AG20443 (cell line): ENCODE measurements around the gene SLX9.
"Not testable (repeated sequence)": the region's sequence is repeated elsewhere in the genome, so short reads cannot be mapped to it uniquely, and the experiment has no call there.

Experiments
- DNase-seq: peaks from one replicate; pipeline ENCODE4 v3.0.0; 2012; ENCODE audit warnings: low spot score, mixed read lengths

The SLX9 gene

GRCh38 chr21:44960141-44961092, 20.6 kb downstream of the SLX9 start:
- no peak for DNase-seq

DNA sequence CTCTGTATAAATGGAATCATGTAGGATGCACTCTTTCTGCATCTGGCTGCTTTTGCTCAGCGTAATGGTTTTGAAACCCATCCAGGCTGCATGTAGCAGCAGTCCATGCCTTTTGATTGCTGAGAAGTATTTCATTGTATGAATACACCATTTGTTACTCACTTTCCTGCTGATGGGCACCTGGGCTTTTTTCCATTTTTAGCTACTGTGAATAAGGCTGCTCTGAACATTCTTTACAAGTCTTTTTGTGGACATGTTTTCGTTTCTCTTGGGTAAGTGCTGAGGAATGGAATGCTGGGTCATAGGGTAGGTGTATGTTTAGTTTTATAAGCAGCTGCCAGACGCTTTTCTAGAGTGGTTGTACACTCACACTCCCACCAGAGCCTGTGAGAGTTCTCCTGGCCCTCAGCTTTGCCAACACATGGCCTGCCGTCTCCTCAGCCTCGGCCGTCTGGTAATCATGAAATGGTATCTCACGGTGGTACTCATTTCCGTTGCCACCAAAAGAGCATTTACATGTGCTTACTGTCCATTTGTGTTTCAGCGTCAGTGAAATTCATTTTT, 22.7 kb downstream of the SLX9 start:
- DNase-seq = peak; percentile 76

- DNase-seq = no peak
These were observed 24.6 kb downstream of the SLX9 start for GRCh38 chr21:44964381-44964780.

GRCh38 chr21:44965251-44966022, 25.6 kb downstream of the SLX9 start:
- DNase-seq = no peak

DNA sequence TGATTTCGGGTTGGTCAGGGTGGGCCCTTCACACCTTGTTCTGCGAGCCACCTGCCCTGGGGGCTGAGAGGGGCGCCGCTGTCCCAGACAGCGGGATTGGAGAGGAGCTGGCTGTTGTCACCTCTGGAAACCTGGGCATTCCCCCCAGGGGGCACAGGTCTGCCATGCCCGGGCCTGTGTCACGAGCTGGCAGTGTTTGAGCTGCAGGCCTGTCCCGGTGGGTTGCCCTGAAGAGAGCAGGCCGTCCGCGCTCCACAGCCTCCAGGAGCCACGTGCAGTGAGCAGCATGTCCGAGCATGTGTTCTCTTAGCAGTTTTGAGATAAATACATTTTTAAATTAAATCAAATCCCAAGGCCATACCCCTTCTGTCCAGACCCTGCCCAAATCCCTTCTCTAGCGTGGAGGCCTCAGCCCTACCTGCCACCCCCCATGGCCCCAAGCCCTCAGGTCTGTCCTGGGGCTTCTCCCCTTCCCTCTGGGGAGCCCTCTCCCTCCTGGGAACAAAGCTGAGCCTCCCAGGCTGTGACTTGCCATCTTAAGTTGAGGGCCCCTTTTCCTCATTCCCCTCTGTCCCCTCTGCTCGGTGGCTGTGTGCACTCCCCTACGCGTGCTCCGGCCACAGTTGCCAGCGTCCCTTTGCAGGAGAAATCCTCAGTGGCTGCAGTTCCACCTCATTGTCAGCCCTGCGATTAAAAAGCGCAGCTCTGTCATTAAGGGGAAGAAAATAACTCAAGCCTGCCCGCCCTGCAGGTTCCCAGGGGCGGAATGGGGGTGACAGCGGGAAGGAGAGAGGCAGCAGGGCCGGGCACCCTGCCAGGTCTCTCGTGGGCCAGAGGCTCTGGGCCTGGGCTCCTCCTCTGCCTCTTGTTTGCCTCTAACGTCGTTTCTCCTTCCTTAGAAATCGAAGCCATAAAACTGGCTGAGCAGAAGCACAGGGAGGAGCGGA, 26.6 kb downstream of the SLX9 start:
- DNase-seq = no peak

GRCh38 chr21:44967082-44968047, 27.5 kb downstream of the SLX9 start:
- DNase-seq = no peak

DNA sequence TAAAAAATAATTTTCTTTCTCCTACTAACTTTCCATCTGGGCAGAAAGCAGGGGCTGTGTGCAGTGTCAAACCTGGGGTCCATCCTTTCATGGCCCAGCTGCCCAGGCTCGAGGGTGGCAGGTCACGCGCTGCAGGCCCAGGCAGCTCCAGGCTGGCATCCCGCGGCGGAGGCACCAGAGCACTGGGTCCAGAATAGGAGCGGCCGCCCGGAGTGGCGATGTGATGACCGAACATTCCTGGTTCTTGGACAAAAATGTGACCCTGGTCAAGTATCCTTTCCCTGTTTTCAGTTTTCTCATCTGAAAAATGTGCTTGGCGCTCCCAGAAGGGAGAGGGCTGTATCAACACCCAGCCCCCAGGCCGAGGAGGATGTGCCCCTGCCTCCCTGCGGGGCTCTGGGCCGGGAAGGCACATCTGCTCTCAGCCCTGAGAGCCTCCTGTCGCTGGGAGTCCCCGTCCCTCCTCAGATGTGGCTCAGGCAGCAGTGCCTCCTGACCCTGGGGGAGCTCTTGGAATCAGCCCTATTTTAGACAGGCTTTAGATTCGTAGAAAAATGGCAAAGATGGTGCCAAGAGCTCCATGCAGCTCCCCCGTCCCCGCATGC, 29.3 kb downstream of the SLX9 start:
- DNase-seq = no peak

DNA sequence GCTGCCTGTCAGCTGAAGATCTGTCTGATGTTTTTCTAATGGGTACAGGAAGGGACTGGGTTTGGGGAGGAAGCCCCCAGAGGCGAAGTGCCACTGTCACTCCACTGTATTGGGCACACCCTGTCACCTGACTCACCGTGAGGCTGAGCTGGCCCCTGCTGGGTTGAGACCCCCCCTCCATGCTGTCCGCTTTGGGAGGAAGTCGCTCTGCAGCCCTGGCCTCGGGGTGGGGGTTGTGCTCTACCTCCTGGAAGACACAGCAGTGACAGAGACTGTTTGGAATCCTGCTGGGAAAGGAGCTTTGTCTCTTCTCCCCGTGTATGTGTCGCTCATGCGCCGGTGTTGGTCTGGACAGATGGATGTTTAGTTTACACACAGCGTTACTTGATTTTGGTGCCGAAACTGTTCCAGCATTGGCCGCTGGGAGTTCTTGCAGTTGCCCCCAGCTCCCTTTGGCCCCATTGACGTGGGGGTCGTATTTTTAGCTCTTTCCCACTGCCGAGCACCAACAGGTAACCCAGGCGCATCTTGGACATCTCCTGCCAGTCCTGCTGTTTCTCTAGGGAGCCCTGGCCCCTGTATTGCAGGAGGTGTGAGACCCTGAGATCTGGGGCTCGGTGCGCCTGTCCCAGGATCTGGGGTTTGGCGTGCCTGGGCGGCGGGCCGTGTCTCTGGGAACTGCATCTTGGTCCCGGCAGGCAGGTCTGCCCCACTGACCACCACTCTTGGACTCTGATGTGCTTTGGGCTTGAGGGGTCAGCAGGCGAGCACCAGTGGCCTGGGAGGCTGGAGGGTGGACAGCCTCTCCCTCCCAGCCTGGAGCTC, 30.3 kb downstream of the SLX9 start:
- DNase-seq = no peak

GRCh38 chr21:44970766-44971671, 31.2 kb downstream of the SLX9 start:
- no peak for DNase-seq

GRCh38 chr21:44971672-44971995, 31.8 kb downstream of the SLX9 start:
- no peak for DNase-seq

DNA sequence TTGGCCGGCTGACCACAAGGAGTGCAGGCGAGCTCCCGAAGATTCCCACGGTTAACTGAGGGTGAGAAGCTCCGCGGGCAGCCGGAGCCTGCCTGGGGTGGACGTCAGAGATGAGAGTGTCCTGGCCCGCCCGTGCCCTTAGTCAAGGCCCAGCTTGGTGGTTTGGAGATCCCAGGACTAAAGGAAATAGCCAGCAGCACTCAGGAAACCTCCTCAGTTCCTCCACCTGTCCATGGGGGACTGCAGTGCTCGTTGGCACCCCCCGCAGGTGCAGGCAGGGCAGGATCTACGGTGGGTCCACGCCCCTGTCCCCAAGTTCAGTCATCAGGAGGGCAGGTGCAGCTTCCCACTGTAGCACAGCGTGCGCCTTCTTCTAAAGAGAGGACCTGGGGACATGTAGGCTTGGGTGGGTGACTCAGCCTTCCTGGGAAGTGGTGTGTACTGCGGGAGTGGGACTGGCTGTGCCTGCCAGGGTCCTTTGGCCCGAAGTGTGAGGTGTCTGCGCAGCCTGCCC, 32.5 kb downstream of the SLX9 start:
- DNase-seq = no peak

GRCh38 chr21:44972821-44973220, 33.0 kb downstream of the SLX9 start:
- DNase-seq = no peak

DNA sequence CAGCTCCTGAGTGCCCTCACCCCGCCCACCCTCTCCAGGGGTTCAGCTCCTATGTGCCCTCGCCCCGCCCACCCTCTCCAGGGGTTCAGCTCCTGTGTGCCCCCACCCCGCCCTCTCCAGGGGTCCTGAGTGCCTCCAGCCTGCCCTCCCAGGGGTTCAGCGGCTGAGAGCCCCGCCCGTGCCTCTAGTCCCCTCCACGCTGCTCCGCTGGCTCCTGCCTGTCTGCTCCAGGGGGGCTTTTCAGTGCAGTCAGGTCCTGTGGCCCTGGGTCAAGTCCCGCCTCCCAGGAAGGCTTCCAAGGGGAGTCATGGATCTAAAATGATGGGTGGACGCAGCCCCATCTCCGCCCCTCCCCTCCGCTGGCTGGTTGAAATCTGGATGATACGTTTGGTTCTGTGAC, 33.8 kb downstream of the SLX9 start:
- no peak for DNase-seq

DNA sequence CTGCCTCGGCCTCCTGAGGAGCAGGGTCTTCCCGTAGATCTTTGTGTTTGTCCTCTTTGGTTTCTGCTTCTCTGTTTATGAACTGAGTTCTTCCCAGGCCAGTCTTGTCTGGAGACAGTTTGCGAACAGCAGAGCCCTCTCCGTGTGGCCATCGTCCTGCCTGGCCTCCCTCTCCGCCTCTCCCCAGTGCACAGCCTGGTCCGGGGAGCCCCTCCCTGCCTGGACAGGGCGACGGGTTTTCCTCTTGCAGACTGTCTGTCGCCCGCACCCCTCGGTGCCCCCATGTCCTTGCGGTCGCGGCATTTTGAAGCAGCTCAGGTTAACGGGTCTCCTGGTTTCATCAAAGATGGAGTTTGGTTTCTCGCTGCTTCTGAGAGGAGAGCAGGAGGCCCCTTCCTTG, 34.8 kb downstream of the SLX9 start:
- no peak for DNase-seq

DNA sequence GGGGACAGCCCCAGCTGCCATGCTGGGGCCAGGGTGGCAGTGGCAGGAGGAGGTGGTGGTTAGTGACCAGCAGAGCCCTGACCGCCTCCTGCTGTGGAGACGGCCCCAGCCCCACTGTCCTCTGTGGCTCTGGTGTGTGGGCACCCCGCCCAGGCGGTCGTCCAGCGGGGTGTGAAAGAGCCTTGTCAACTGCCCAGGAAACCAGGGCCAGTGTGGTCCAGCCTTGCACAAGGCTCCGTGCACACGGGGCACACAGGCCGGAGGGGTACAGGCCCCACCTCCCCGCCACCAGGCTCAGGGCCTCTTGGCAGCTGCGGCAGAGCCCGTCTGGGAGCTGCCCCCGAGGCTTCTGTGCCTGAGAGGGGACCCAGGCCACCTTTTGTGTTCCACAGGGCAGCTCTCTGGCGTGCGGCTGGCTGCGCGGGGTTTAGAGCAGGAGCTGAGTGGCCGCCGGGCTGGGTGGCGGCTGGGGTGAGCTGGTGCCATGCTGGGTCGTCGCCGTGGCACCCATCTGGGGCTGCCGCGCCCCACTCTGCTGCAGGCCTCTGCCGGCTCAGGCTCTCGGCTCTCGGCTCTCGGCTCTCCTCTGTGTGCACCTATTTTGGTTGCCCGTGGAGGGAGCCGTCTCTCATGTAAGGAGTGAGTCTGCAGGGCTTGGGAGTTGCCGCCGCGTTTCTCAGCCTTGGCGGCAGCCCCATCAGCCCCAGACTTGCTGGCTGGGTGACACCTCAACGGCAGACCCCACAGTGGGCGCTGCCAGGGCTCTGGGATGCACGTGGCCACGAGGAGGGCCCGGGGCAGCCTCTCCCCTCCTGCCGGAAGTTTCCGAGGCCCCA, 36.1 kb downstream of the SLX9 start:
- no peak for DNase-seq

DNA sequence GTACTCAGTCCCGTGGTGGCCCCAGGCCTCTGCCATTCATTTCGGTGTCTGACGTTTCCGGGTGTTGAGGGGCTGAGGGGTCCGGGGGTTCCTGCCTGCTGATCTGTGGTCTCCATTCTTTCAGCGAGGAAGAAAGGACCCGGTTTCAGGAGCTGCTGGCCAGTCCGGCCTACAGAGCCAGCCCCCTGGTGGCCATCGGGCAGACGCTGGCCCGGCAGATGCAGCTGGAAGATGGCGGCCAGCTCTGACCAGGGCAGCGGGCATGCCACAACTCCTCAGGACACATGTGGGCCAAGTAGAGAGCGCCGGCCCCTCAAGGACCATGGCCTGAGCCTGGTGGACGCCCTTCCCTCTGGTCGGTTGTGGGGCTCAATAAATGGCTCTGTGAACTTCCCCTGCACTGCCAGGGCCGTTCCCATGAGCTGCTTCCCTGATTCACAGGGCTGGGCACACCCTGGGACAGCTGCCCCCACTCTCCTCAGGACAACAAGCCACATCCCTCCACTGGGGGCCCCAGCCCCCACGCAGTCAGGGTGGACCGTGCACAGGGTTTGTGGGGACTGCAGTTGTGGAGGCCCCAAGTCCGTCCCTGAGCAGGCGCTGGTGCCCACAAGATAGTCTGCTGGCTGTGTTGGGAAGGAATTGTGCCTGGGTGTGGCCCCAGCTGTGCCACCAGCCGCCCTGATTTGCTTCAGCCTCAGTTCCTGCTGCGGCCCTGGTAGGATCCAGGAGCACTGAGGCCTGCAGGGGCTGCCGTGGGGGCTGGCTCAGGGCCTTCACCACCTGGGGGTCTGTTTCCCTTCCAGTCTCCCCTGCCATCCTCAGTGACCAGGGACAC, 36.9 kb downstream of the SLX9 start:
- DNase-seq = not testable (repeated sequence)
